ENCODE measurements around the gene CCT2.

CCT2 gene

GRCh38 chr12:69585189-69586062, at the start of gene CCT2:
Gene CCT2, plus strand, starts transcription at chr12:69585459. Its CDS starts 63 bp downstream, at chr12:69585522.
- DNase-seq (ENCODE audit: low spot score): peak; percentile 96

DNA sequence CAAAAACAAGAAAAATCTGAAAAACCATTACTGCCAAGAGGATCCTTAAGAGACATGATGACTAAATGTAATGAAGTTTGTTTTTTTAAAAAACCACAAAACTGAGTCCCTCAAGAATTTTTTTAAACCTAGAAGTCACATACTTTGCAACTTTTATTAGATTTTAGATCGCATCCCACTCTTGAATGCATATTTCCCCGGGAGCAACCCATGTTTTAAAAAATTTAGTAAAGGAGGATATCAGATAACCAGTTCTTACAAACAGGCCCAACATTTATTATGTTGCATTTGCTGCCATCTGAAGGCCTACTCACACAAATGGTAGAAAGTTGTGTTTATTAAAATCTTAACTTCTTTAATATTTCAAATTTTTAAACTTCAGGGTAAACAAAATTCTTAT, 44.3 kb upstream of the CCT2 start:
- no peak for DNase-seq (ENCODE audit: low spot score)

GRCh38 chr12:69544087-69544486, 41.2 kb upstream of the CCT2 start:
- no peak for DNase-seq (ENCODE audit: low spot score)

GRCh38 chr12:69545081-69545480, 40.2 kb upstream of the CCT2 start:
- no peak for DNase-seq (ENCODE audit: low spot score)

DNA sequence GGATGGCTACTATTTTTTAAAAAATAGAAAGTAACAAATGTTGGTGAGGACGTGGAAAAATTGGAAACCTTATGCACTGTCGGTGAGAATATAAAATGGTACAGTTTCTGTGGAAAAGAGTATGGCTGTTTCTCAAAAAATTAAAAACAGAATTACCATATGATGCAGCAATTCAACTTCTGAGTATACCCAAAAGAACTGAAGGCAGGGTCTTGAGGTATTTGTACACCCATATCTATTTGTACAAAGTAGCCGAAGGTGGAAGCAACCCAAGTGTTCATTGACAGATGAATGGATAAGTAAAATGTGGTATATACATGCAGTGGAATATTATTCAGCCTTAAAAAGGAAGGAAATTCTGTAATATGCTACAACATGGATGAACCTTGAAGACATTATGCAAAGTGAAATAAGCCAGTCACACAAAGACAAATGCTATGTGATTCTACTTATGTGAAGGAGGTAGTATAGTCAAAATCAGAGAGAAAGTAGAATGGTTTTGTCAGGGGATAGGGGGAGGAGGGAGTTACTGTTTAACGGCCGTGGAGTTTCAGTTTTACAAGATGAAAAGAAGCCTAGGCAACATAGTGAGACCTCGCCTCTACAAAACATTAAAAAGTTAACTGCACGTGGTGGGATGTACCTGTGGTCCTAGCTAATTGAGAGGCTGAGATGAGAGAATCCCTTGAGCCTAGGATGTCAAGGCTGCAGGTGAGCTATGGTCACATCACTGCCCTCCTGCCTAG, 38.4 kb upstream of the CCT2 start:
- DNase-seq (ENCODE audit: low spot score): no peak

- no peak for DNase-seq (ENCODE audit: low spot score)
These were observed 36.6 kb upstream of the CCT2 start for GRCh38 chr12:69548687-69549086.

- no peak for DNase-seq (ENCODE audit: low spot score)
These were observed 34.5 kb upstream of the CCT2 start for GRCh38 chr12:69550569-69551350.

DNA sequence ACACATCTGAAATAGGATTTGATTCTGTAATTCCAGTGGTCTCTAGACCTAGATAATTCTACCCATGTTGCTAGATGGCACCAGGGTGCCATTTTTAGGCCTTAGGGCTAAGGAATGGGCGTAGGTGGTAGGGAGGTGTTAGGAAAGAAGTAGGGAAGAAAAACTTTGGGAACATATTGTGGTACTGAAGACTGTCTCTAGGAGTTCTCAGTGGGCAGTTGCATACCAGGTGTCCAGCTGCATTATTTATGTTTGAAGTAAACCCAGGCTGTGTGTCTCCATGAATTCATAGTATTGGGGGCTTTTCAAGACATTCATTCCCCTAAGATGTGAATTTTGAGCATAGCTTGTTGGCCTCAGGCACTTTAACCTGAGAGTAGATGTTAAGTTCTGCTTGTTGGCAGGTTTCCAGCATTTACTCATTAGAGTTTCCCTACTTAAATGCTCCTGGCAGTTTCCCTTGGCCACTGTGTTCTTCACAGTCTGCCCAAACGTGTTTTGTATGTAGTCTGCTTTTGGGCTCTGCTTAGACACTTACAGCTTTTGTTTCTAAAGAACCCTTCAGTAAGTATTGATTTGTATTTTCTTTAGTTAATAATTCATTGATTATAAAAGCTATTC, 31.5 kb upstream of the CCT2 start:
- no peak for DNase-seq (ENCODE audit: low spot score)

DNA sequence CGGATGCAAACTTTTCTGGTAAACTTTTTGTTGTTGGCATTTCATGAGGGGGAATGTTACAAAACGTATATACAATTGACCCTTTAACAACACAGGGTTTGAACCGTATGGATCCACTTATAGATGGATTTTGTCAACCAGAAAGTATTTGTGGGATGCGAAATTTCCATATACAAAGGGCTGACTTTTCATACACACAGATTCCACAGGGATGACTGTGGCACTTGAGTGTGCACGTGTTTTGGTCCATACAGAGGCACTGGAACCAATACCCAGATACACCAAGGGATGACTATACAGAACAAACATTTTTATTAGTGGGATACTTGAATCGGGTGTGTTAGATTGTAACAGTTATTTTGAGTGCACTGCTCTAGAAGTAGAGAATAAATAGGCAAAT, 29.8 kb upstream of the CCT2 start:
- DNase-seq (ENCODE audit: low spot score): no peak

DNA sequence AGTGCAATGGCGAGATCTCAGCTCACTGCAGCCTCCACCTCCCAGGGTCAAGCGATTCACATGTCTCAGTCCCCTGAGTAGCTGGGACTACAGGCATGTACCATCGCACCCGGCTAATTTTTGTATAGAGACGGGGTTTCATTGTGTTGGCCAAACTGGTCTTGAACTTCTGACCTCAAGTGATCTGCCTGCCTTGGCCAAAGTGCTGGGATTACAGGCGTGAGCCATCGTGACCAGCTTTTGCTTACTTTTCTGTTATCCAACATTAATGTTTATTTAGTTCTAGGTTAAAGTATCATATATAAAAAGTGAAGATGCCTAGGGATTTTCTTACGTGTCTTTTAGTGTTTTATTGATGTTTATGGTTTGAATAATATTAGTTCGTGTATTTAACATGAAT, 28.9 kb upstream of the CCT2 start:
- DNase-seq (ENCODE audit: low spot score): no peak

DNA sequence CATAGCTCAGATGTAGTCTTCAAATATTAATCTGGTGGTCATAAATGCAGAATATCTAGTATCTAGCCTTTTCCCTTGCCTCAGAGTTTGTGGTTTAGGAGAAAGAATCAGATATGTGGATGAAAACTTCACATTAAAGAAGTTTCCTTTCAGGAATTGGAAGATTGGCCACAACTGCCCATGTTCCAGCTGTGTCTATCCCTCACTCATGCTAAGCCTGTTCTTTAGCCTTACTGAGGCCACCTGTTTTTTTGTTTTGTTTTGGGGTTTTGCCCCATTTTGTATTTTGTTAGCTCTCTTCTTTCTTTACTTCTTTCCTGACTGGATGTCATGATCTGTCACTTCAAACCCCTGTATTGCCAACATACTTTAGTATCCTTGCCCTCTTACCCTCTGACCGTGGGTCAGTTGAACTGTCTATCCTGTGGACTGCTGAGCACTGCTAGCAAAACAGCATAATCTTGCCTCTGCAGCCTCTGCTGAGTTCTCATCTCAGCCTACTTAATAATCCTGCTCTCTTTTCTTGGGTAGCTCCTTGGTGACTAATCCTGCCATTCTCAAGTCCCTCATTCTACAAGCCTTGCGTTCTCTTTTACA, 22.0 kb upstream of the CCT2 start:
- DNase-seq (ENCODE audit: low spot score): no peak

DNA sequence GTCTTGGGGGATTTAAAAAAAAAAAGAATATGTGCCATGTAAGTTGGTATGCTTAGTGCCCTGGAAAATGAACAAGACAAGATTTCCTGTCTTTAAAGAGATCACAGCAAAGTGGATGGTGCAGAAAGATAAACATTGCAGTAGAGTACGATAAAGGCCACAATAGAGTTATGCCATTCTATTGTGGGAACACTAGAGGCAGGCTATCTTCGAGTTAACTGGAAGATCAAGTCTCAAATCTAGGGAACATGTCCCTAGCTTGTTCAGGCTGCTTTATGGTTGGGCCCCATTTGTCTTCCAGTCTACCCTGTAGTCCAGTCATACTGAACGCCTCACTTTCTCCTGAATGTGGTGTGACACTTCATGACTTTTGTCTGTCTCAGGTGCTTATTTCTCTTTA, 18.7 kb upstream of the CCT2 start:
- no peak for DNase-seq (ENCODE audit: low spot score)

GRCh38 chr12:69569236-69569635, 16.0 kb upstream of the CCT2 start:
- no peak for DNase-seq (ENCODE audit: low spot score)

DNA sequence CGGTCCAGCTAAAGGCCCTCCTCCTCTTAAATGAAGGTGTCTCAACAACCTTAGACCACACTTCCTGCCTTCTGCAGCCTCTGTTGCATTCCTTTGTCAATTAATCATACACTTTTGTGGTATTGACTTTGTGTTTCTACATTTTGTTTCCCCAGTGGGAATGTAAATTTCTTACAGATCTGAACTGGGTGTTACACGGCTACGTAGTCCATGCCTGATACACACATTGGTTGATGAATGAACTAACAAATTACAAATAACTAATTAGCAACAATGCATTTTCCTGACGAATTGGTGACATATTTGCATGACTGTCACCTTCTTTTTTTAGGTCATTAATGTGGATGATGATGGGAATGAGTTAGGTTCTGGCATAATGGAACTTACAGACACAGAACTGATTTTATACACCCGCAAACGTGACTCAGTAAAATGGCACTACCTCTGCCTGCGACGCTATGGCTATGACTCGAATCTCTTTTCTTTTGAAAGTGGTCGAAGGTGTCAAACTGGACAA, 15.2 kb upstream of the CCT2 start:
- no peak for DNase-seq (ENCODE audit: low spot score)

DNA sequence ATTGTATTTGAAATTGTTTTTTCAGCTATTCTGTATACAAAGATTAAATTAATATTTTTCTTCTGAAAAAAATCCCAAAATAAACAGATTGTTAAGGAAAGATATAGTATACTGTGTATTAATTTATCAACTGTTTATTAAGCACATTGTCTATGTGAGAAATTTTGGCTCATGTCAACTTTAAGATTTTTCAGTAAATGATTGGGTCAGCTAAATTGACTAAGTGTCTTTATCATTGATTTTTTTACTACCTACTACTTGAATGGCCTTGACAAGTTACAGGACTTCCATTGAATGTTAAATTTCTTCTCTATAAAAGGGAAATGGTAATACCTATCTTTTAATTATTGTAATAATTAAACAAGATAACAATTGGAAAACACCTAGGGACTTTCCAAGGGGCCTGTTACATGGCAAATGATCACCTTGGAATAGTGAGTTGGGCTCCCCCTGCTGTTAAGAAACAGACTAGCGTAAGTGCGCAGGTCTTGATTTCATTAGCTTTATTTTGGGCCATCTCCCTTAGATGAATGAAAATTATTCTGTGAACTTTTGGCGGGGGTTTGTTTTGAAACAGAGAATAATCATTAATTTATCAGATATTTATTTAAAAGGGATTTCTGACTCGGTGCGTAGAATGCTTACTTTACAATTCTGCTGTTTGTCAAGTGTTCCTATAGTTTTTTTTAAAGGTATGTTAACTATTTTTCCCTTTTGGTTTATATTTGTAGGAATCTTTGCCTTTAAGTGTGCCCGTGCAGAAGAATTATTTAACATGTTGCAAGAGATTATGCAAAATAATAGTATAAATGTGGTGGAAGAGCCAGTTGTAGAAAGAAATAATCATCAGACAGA, 14.5 kb upstream of the CCT2 start:
- no peak for DNase-seq (ENCODE audit: low spot score)

GRCh38 chr12:69575346-69575745, 9.9 kb upstream of the CCT2 start:
- no peak for DNase-seq (ENCODE audit: low spot score)

- no peak for DNase-seq (ENCODE audit: low spot score)
These were observed 7.0 kb upstream of the CCT2 start for GRCh38 chr12:69578283-69578682.

DNA sequence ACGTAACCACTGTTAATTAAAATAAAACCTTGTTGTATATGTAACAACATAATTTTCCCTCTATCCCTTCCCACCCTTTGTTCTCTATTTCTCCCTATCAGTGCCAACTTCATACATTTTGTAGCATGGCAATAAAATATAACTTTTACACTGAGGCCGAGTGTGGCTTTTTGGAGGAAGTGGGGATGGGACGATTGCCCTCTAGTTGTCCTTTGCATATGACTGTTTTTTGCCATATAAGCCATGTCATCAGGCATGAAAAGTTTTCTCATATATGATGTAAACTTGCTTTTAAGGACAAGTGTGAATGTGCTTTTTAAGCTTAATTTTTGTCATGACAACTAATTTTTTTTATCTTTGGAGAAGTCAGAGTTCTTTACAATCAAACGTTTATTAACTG, 6.2 kb upstream of the CCT2 start:
- DNase-seq (ENCODE audit: low spot score): no peak

GRCh38 chr12:69580074-69580473, 5.2 kb upstream of the CCT2 start:
- DNase-seq (ENCODE audit: low spot score): no peak

GRCh38 chr12:69583203-69583602, 2.1 kb upstream of the CCT2 start:
- DNase-seq (ENCODE audit: low spot score): no peak

DNA sequence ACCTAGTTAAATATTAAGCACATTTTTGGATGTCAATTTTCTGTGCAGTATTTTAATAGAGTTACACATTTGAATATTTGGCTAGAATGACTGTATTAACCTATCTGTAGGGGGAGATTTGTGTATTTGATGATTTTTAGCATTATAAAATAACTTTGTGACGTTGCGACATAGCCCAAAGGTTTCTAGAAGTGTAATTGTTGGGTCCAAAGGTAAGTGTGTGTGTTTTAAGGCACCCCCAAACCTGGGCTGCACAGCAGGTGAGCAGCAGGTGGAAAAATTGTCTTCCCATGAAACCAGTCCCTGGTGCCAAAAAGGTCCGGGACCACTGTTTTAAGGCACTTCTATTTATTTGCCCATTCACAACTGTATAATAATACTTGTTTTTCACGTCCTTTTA, 3.3 kb downstream of the CCT2 start:
- no peak for DNase-seq (ENCODE audit: low spot score)
